HG03103 (cell line): ENCODE measurements around the gene HSPD1.

ENCODE experiments used
- ATAC-seq: cut with Tn5 transposase; IDR thresholded peaks from one replicate; pipeline ENCODE4 v1.9.1; 2021; ENCODE audit warnings: low read depth; ENCODE audit not compliant: unreplicated experiment

Gene HSPD1

GRCh38 chr2:197446844-197447243, 52.8 kb downstream of the HSPD1 start:
- ATAC-seq: no peak

- ATAC-seq: no peak
Observed at GRCh38 chr2:197445746-197446145, 53.9 kb downstream of the HSPD1 start.

GRCh38 chr2:197442857-197443256, 56.8 kb downstream of the HSPD1 start:
- ATAC-seq: no peak

GRCh38 chr2:197437380-197437779, 62.3 kb downstream of the HSPD1 start:
- ATAC-seq: no peak
